Liver (tissue), 3 donors: Measurements from ENCODE around the gene DNAI4.

Experiments
- CTCF ChIP-seq: fragments of 150-350 bp; IDR thresholded peaks from 2 replicates; pipeline ENCODE4 v1.5.1; 2017; ENCODE audit warnings: improper control_type of control experiment, low read depth, low read length; ENCODE audit not compliant: missing input control
- EGR1 ChIP-seq, 2 donors: IDR thresholded peaks; 2 replicates each; pipeline ENCODE4 v1.6.1; 2016 to 2018; ENCODE audit warnings: antibody characterized with exemption in 2 of 2, low read depth in 2 of 2
- FOXA1 ChIP-seq: IDR thresholded peaks from 2 replicates; pipeline ENCODE4 v1.6.1; 2016; ENCODE audit warnings: antibody characterized with exemption
- GABPA ChIP-seq, 2 donors: IDR thresholded peaks in 1 of 2; conservative IDR thresholded peaks in 1 of 2; 2 replicates each; pipeline ENCODE4 v1.6.1; 2016; ENCODE audit warnings: antibody characterized with exemption in 2 of 2, mild to moderate bottlenecking in 1 of 2, moderate library complexity in 1 of 2
- JUND ChIP-seq, 2 donors: IDR thresholded peaks; 2 replicates each; pipeline ENCODE4 v1.6.1; 2016; ENCODE audit warnings: antibody characterized with exemption in 2 of 2
- YY1 ChIP-seq: IDR thresholded peaks from 2 replicates; pipeline ENCODE4 v1.6.1; 2016; ENCODE audit warnings: antibody characterized with exemption, mild to moderate bottlenecking
- TF ChIP-seq, protein P1 (sequence below): IDR thresholded peaks from 2 replicates; pipeline ENCODE4 v1.6.1; 2016; ENCODE audit warnings: antibody characterized with exemption, mild to moderate bottlenecking
- TF ChIP-seq, protein P2 (sequence below): IDR thresholded peaks from 2 replicates; pipeline ENCODE4 v1.6.1; 2016; ENCODE audit warnings: antibody characterized with exemption
- TF ChIP-seq, protein P3 (sequence below): IDR thresholded peaks from 2 replicates; pipeline ENCODE4 v1.6.1; 2016; ENCODE audit warnings: antibody characterized with exemption
- donor health status: healthy.
- donor health status: healthy.

- no peak for TF ChIP-seq CTCF
- no peak for TF ChIP-seq YY1
- TF ChIP-seq EGR1 (IDR thresholded peaks at IDR 0.05; ENCODE audit: low read depth in 2 of 2), result no peak
- no peak for TF ChIP-seq JUND (IDR thresholded peaks at IDR 0.05)
- TF ChIP-seq, protein P1, sequence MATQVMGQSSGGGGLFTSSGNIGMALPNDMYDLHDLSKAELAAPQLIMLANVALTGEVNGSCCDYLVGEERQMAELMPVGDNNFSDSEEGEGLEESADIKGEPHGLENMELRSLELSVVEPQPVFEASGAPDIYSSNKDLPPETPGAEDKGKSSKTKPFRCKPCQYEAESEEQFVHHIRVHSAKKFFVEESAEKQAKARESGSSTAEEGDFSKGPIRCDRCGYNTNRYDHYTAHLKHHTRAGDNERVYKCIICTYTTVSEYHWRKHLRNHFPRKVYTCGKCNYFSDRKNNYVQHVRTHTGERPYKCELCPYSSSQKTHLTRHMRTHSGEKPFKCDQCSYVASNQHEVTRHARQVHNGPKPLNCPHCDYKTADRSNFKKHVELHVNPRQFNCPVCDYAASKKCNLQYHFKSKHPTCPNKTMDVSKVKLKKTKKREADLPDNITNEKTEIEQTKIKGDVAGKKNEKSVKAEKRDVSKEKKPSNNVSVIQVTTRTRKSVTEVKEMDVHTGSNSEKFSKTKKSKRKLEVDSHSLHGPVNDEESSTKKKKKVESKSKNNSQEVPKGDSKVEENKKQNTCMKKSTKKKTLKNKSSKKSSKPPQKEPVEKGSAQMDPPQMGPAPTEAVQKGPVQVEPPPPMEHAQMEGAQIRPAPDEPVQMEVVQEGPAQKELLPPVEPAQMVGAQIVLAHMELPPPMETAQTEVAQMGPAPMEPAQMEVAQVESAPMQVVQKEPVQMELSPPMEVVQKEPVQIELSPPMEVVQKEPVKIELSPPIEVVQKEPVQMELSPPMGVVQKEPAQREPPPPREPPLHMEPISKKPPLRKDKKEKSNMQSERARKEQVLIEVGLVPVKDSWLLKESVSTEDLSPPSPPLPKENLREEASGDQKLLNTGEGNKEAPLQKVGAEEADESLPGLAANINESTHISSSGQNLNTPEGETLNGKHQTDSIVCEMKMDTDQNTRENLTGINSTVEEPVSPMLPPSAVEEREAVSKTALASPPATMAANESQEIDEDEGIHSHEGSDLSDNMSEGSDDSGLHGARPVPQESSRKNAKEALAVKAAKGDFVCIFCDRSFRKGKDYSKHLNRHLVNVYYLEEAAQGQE, result no peak
- TF ChIP-seq FOXA1, result no peak
- TF ChIP-seq, protein P2, sequence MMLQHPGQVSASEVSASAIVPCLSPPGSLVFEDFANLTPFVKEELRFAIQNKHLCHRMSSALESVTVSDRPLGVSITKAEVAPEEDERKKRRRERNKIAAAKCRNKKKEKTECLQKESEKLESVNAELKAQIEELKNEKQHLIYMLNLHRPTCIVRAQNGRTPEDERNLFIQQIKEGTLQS, result no peak
- TF ChIP-seq, protein P3, sequence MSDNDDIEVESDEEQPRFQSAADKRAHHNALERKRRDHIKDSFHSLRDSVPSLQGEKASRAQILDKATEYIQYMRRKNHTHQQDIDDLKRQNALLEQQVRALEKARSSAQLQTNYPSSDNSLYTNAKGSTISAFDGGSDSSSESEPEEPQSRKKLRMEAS, result no peak
- TF ChIP-seq GABPA (IDR thresholded peaks at IDR 0.05 in 1 of 2, conservative IDR thresholded peaks at IDR 0.05 in 1 of 2), result no peak
Measured at GRCh38 chr1:66889030-66889429, 35.6 kb downstream of the DNAI4 start.
